Kidney (tissue), 14 donors: Measurements from ENCODE around the gene SULF2. TPM values are rescaled to one million over a fixed set of nuclear protein-coding genes. Genes with fewer than 3 reads are reported as not detected.

ENCODE experiments used
- DNase-seq, 5 donors: peaks; one replicate each; pipeline ENCODE4 v3.0.0-alpha.2; 2013 to 2020
- FAIRE-seq: peaks from 2 replicates; lab custom pipeline; 2012; peaks lifted over from hg19 to GRCh38; lab: Jason Lieb, UNC
- H3K27ac ChIP-seq, 2 donors: one replicate each; pipeline ENCODE4 v1.7.0; 2013; ENCODE audit warnings: low read depth in 2 of 2, low read length in 2 of 2, inconsistent platforms in 1 of 2
- H3K27me3 ChIP-seq: one replicate; pipeline ENCODE4 v1.7.1; 2013; ENCODE audit warnings: low read length, inconsistent platforms; ENCODE audit not compliant: control insufficient read depth, insufficient read depth
- H3K36me3 ChIP-seq, 3 donors: one replicate each; pipeline versions ENCODE4 v1.7.0 to v1.7.1; 2013; ENCODE audit warnings: low read length in 3 of 3, control low read depth in 1 of 3, inconsistent platforms in 1 of 3; ENCODE audit not compliant: insufficient read depth in 3 of 3, control insufficient read depth in 2 of 3
- H3K4me1 ChIP-seq, 3 donors: one replicate each; pipeline versions ENCODE4 v1.7.0 to v1.7.1; 2013; ENCODE audit warnings: low read length in 3 of 3, inconsistent platforms in 1 of 3, low read depth in 1 of 3; ENCODE audit not compliant: control insufficient read depth in 2 of 3, insufficient read depth in 2 of 3
- H3K4me3 ChIP-seq, 3 donors: one replicate each; pipeline versions ENCODE4 v1.7.0 to v1.8.1; 2013; ENCODE audit warnings: low read length in 3 of 3, control low read depth in 1 of 3, inconsistent platforms in 1 of 3
- H3K9ac ChIP-seq, 3 donors: one replicate each; pipeline versions ENCODE4 v1.7.0 to v1.7.1; 2013; ENCODE audit warnings: low read length in 3 of 3, control low read depth in 1 of 3, inconsistent platforms in 1 of 3
- H3K9me3 ChIP-seq, 3 donors: one replicate each; pipeline versions ENCODE4 v1.7.0 to v1.7.1; 2013; ENCODE audit warnings: low read length in 3 of 3, control low read depth in 1 of 3, inconsistent platforms in 1 of 3; ENCODE audit not compliant: control insufficient read depth in 2 of 3, insufficient read depth in 1 of 3
- intact Hi-C: fragments of 100-400 bp; cut with DNase I; formaldehyde crosslinking; loops from one replicate; pipeline ENCODE4 v1.11.1; 2022
- polyA plus RNA-seq: library from polyadenylated mRNA; stranded (reverse); fragments of 350-450 nt; fragmentation: Illumina TruSeq; extraction: RNeasy Lipid Tissue Mini Kit (QIAGEN cat#74804); gene quantifications from one replicate; pipeline ENCODE4 v1.2.3, GENCODE V29; 2014; ENCODE audit warnings: low read depth, low replicate concordance; ENCODE audit not compliant: insufficient read depth
- total RNA-seq: library from RNA; stranded (reverse); fragmentation: NEBNext Ultra II Directional; extraction: Animal tissue kit (Norgen Biotek cat#: 25700); gene quantifications from one replicate; pipeline ENCODE4 v1.2.1, GENCODE V29; 2021
- TF ChIP-seq, protein P1 (sequence below): IDR thresholded peaks from 3 replicates; pipeline ENCODE4 v1.5.1; 2012; ENCODE audit warnings: mild to moderate bottlenecking, moderate library complexity, borderline replicate concordance; ENCODE audit not compliant: insufficient read depth; ENCODE audit errors: extremely low read depth
- donor health status: control.
- donor health status: control.
- donor health status: control.
- donor health status: control.
- donor health status: control.
- donor health status: DM: yes; HTN: yes; CAD: no.
- donor health status: Normal renal cell carcinoma (clear cell type).

SULF2 gene
- total and polyA plus RNA-seq, 2 donors from 2014 or later = 85.1 to 257 TPM

GRCh38 chr20:47718398-47718797 is 66.9 kb downstream of the SULF2 start:
- TF ChIP-seq, protein P1, sequence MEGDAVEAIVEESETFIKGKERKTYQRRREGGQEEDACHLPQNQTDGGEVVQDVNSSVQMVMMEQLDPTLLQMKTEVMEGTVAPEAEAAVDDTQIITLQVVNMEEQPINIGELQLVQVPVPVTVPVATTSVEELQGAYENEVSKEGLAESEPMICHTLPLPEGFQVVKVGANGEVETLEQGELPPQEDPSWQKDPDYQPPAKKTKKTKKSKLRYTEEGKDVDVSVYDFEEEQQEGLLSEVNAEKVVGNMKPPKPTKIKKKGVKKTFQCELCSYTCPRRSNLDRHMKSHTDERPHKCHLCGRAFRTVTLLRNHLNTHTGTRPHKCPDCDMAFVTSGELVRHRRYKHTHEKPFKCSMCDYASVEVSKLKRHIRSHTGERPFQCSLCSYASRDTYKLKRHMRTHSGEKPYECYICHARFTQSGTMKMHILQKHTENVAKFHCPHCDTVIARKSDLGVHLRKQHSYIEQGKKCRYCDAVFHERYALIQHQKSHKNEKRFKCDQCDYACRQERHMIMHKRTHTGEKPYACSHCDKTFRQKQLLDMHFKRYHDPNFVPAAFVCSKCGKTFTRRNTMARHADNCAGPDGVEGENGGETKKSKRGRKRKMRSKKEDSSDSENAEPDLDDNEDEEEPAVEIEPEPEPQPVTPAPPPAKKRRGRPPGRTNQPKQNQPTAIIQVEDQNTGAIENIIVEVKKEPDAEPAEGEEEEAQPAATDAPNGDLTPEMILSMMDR = no peak
- H3K9me3 ChIP-seq = no peaks in the 10 kb centered on the region
- intact Hi-C loops = no loop called here
- no peak overlapping the region for H3K27ac ChIP-seq
- DNase-seq = peak in 1 of 5 donors; percentile 6
- no peak overlapping the region for H3K9ac ChIP-seq
- H3K4me3 ChIP-seq = no peak overlapping the region
- H3K27me3 ChIP-seq = no peaks in the 10 kb centered on the region
- H3K4me1 ChIP-seq = no peaks in the 10 kb centered on the region
- no peaks in the 10 kb centered on the region for H3K36me3 ChIP-seq
- FAIRE-seq = no peak

GRCh38 chr20:47717421-47717820 is 67.9 kb downstream of the SULF2 start:
- no peak for FAIRE-seq
- TF ChIP-seq, protein P1 = no peak
- intact Hi-C loops = no loop called here

GRCh38 chr20:47713878-47714450 is 71.3 kb downstream of the SULF2 start:
- H3K27ac ChIP-seq = no peak overlapping the region
- H3K36me3 ChIP-seq = no peaks in the 10 kb centered on the region
- DNase-seq = peak in 4 of 5 donors; percentile 44 to 85 (median 66)
- H3K27me3 ChIP-seq = no peaks in the 10 kb centered on the region
- no peak for FAIRE-seq
- no peak overlapping the region for H3K9ac ChIP-seq
- no peaks in the 10 kb centered on the region for H3K9me3 ChIP-seq
- TF ChIP-seq, protein P1 = no peak
- H3K4me3 ChIP-seq = no peak overlapping the region
- intact Hi-C loops = no loop called here
- H3K4me1 ChIP-seq = peaks cover 0 to 9% (median 0%) of the 10 kb centered on the region in 3 donors

More at GRCh38 chr20:47717421-47717820, 67.9 kb downstream of the SULF2 start:
- Histone ChIP-seq H3K27me3 (no peaks in the 10 kb centered on the region), H3K27ac (no peak overlapping the region), H3K4me3 (no peak overlapping the region), H3K36me3 (no peaks in the 10 kb centered on the region), H3K9me3 (no peaks in the 10 kb centered on the region), H3K4me1 (peaks cover 0 to 2% (median 0%) of the 10 kb centered on the region in 3 donors), H3K9ac (no peak overlapping the region)
- DNase-seq = peak in 1 of 5 donors; percentile 38
